Measurements from ENCODE around the gene SNW1.
"Not testable (repeated sequence)": the region's sequence is repeated elsewhere in the genome, so short reads cannot be mapped to it uniquely, and the experiment has no call there.

GRCh38 chr14:77799456-77799855 lies 38.5 kb upstream of the SNW1 start:
- not testable (repeated sequence) for TF ChIP-seq HDGF (IDR thresholded peaks at IDR 0.05; ENCODE audit: borderline replicate concordance); TARDBP (IDR thresholded peaks at IDR 0.05); NFRKB (IDR thresholded peaks at IDR 0.05); SP1 (IDR thresholded peaks at IDR 0.05); CTBP1 (IDR thresholded peaks at IDR 0.05; ENCODE audit: borderline replicate concordance); ZNF384 (IDR thresholded peaks at IDR 0.05); FOXK2 (IDR thresholded peaks at IDR 0.05); BHLHE40 (IDR thresholded peaks at IDR 0.05; ENCODE audit: borderline replicate concordance); PKNOX1 (IDR thresholded peaks at IDR 0.05); SUZ12 (IDR thresholded peaks at IDR 0.05); FOXM1 (IDR thresholded peaks at IDR 0.05; ENCODE audit: borderline replicate concordance); FOXA1 (IDR thresholded peaks at IDR 0.05); ELF4 (IDR thresholded peaks at IDR 0.05); L3MBTL2 (conservative IDR thresholded peaks at IDR 0.05)
